Rectal smooth muscle tissue (tissue), 1 donor: ENCODE results near the gene OAS1.

Source experiments
- H3K27ac ChIP-seq: one replicate; pipeline ENCODE4 v1.7.0; 2013; ENCODE audit warnings: low read depth, low read length, inconsistent platforms
- H3K27me3 ChIP-seq: one replicate; pipeline ENCODE4 v1.7.0; 2013; ENCODE audit warnings: low read length; ENCODE audit not compliant: control insufficient read depth, insufficient read depth
- H3K36me3 ChIP-seq: one replicate; pipeline ENCODE4 v1.7.0; 2013; ENCODE audit warnings: low read length; ENCODE audit not compliant: control insufficient read depth, insufficient read depth
- H3K4me1 ChIP-seq: one replicate; pipeline ENCODE4 v1.7.0; 2013; ENCODE audit warnings: low read length; ENCODE audit not compliant: control insufficient read depth, insufficient read depth
- H3K4me3 ChIP-seq: one replicate; pipeline ENCODE4 v1.7.0; 2013; ENCODE audit warnings: low read length
- H3K9ac ChIP-seq: one replicate; pipeline ENCODE4 v1.7.0; 2013; ENCODE audit warnings: low read length

The OAS1 gene

GRCh38 chr12:112878488-112878887 lies 28.3 kb upstream of the OAS1 start:
- H3K4me3 ChIP-seq = no peak overlapping the region

GRCh38 chr12:112879191-112879705 lies 27.5 kb upstream of the OAS1 start:
- no peak overlapping the region for H3K27ac ChIP-seq

More at GRCh38 chr12:112878488-112878887, 28.3 kb upstream of the OAS1 start:
- Histone ChIP-seq H3K9ac (no peak overlapping the region), H3K4me1 (no peaks in the 10 kb centered on the region), H3K27ac (no peak overlapping the region), H3K36me3 (no peaks in the 10 kb centered on the region), H3K27me3 (peaks cover 3% of the 10 kb centered on the region)

GRCh38 chr12:112881602-112882001 lies 25.2 kb upstream of the OAS1 start:
- H3K4me1 ChIP-seq = no peaks in the 10 kb centered on the region
- no peak overlapping the region for H3K4me3 ChIP-seq
- no peaks in the 10 kb centered on the region for H3K36me3 ChIP-seq
- no peak overlapping the region for H3K9ac ChIP-seq
- no peak overlapping the region for H3K27ac ChIP-seq
- H3K27me3 ChIP-seq = peaks cover 3% of the 10 kb centered on the region

More at GRCh38 chr12:112879191-112879705, 27.5 kb upstream of the OAS1 start:
- H3K9ac ChIP-seq = no peak overlapping the region
- H3K4me3 ChIP-seq = no peak overlapping the region
- H3K27me3 ChIP-seq = peaks cover 3% of the 10 kb centered on the region
- H3K36me3 ChIP-seq = no peaks in the 10 kb centered on the region
- H3K4me1 ChIP-seq = no peaks in the 10 kb centered on the region

GRCh38 chr12:112885236-112885635 lies 21.5 kb upstream of the OAS1 start:
- Histone ChIP-seq H3K36me3 (no peaks in the 10 kb centered on the region), H3K27me3 (no peaks in the 10 kb centered on the region), H3K9ac (no peak overlapping the region), H3K27ac (no peak overlapping the region), H3K4me1 (no peaks in the 10 kb centered on the region), H3K4me3 (no peak overlapping the region)

GRCh38 chr12:112887550-112887949 lies 19.2 kb upstream of the OAS1 start:
- Histone ChIP-seq H3K4me3 (no peak overlapping the region), H3K27ac (no peak overlapping the region), H3K9ac (no peak overlapping the region), H3K4me1 (no peaks in the 10 kb centered on the region), H3K27me3 (no peaks in the 10 kb centered on the region), H3K36me3 (no peaks in the 10 kb centered on the region)

GRCh38 chr12:112891093-112892024 lies 15.4 kb upstream of the OAS1 start:
- no peak overlapping the region for H3K4me3 ChIP-seq
- no peak overlapping the region for H3K9ac ChIP-seq
- H3K36me3 ChIP-seq = no peaks in the 10 kb centered on the region
- H3K4me1 ChIP-seq = no peaks in the 10 kb centered on the region
- no peaks in the 10 kb centered on the region for H3K27me3 ChIP-seq
- no peak overlapping the region for H3K27ac ChIP-seq

GRCh38 chr12:112892856-112893255 lies 13.9 kb upstream of the OAS1 start:
- Histone ChIP-seq H3K4me3 (no peak overlapping the region), H3K27ac (no peak overlapping the region), H3K36me3 (no peaks in the 10 kb centered on the region), H3K4me1 (no peaks in the 10 kb centered on the region), H3K27me3 (no peaks in the 10 kb centered on the region), H3K9ac (no peak overlapping the region)

- Histone ChIP-seq H3K4me1 (no peaks in the 10 kb centered on the region), H3K27ac (no peak overlapping the region), H3K4me3 (no peak overlapping the region), H3K27me3 (no peaks in the 10 kb centered on the region), H3K36me3 (no peaks in the 10 kb centered on the region), H3K9ac (no peak overlapping the region)
Observed at GRCh38 chr12:112894128-112894527, 12.6 kb upstream of the OAS1 start.

GRCh38 chr12:112898380-112898779 lies 8.4 kb upstream of the OAS1 start:
- H3K27me3 ChIP-seq = no peaks in the 10 kb centered on the region
- H3K36me3 ChIP-seq = no peaks in the 10 kb centered on the region
- no peaks in the 10 kb centered on the region for H3K4me1 ChIP-seq
- no peak overlapping the region for H3K9ac ChIP-seq
- no peak overlapping the region for H3K27ac ChIP-seq
- H3K4me3 ChIP-seq = no peak overlapping the region

- H3K4me1 ChIP-seq = no peaks in the 10 kb centered on the region
- H3K36me3 ChIP-seq = no peaks in the 10 kb centered on the region
- no peak overlapping the region for H3K4me3 ChIP-seq
- no peak overlapping the region for H3K9ac ChIP-seq
- H3K27me3 ChIP-seq = no peaks in the 10 kb centered on the region
- no peak overlapping the region for H3K27ac ChIP-seq
Observed at GRCh38 chr12:112900298-112901145, 6.2 kb upstream of the OAS1 start.

- no peaks in the 10 kb centered on the region for H3K27me3 ChIP-seq
- H3K4me3 ChIP-seq = no peak overlapping the region
- H3K27ac ChIP-seq = no peak overlapping the region
- H3K4me1 ChIP-seq = no peaks in the 10 kb centered on the region
- H3K36me3 ChIP-seq = no peaks in the 10 kb centered on the region
- H3K9ac ChIP-seq = no peak overlapping the region
Observed at GRCh38 chr12:112901271-112901670, 5.5 kb upstream of the OAS1 start.

GRCh38 chr12:112904571-112904970 lies 2.2 kb upstream of the OAS1 start:
- Histone ChIP-seq H3K27ac (no peak overlapping the region), H3K36me3 (peaks cover 2% of the 10 kb centered on the region), H3K4me3 (no peak overlapping the region), H3K4me1 (peaks cover 6% of the 10 kb centered on the region), H3K27me3 (no peaks in the 10 kb centered on the region), H3K9ac (no peak overlapping the region)
